Fibroblast of gingiva (primary cell): ENCODE data around the gene GNGT2.

Source experiments
- DNase-seq: peaks from one replicate; pipeline ENCODE4 v3.0.0-alpha.2; 2011; ENCODE audit warnings: low read depth

GNGT2 gene

DNA sequence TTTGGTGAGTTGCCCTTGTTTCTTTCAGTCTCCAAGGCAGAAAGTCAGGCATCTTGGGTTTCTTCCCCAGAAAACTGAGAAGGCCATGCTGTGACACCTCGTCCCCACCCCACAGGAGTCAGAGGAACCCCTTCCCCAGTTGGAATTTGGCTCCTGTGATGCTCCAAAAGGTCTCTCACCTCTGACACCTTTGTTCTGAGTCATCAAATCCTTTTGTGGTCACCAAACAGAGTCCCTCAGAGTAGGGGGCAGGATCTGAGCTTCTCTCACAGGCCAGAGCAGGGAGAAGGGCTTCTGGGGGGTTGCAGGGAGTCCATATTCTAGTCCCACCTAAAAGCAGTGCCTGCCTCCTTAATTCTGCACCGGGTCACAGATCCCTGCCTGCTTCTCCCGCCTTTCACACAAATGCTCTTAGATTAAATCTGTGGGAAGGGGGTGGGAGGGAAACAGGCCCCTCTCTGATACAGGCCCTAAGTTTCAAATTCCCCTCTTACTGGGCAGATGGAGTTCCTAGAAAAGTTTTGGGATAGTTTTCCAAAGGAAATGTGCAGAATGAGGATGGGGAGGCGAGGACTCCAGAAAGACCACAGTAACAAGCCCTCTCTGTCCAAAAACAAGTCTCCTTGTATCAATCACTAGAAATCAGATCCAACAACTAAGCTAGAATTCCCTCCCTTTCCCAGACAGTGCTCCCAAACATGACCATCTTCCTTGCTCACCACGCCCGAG, 18.9 kb upstream of the GNGT2 start:
- no peak for DNase-seq

GRCh38 chr17:49227436-49228261, 17.3 kb upstream of the GNGT2 start:
- DNase-seq, result peak; percentile 51

GRCh38 chr17:49226771-49227435, 16.5 kb upstream of the GNGT2 start:
- no peak for DNase-seq

GRCh38 chr17:49225554-49226236, 15.3 kb upstream of the GNGT2 start:
- no peak for DNase-seq

- DNase-seq, result no peak
These were observed 14.6 kb upstream of the GNGT2 start for GRCh38 chr17:49224997-49225337.

- no peak for DNase-seq
These were observed 14.0 kb upstream of the GNGT2 start for GRCh38 chr17:49224198-49224996.

DNA sequence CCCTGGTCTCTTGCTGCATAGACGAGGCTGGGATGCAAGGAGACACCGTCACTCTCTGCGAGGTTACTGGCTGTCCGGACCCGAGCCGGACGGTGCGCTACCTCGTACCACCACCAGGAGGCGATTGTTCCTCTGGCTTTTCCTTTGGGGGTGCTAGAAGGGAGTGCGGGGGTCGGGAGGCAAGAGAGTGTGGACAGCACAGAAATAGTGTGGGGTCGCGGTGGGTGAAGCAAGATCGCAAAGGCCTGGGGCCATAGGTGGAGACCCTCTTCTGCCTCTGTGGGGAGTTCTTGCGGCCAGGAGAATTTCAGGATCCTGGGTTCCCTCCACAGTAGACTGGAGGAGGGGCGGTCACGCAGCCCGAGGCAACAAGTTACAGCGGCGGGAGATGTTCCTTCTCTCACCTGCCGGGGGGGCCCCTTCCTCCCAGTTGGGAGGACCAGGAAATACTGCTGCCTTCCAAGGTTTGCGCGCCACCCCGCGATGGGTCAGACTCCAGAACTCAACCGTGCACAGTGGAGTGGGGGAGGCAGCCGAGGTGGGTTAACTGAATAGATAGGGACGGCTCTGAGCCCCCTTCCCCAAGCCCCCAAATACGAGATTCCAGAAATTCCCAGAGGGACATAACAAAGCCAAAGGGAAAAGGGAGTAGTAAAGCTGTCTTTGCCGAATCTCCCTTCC, 13.3 kb upstream of the GNGT2 start:
- no peak for DNase-seq

GRCh38 chr17:49223168-49223516, 12.8 kb upstream of the GNGT2 start:
- DNase-seq, result no peak

GRCh38 chr17:49219987-49220386, 9.6 kb upstream of the GNGT2 start:
- DNase-seq, result no peak

DNA sequence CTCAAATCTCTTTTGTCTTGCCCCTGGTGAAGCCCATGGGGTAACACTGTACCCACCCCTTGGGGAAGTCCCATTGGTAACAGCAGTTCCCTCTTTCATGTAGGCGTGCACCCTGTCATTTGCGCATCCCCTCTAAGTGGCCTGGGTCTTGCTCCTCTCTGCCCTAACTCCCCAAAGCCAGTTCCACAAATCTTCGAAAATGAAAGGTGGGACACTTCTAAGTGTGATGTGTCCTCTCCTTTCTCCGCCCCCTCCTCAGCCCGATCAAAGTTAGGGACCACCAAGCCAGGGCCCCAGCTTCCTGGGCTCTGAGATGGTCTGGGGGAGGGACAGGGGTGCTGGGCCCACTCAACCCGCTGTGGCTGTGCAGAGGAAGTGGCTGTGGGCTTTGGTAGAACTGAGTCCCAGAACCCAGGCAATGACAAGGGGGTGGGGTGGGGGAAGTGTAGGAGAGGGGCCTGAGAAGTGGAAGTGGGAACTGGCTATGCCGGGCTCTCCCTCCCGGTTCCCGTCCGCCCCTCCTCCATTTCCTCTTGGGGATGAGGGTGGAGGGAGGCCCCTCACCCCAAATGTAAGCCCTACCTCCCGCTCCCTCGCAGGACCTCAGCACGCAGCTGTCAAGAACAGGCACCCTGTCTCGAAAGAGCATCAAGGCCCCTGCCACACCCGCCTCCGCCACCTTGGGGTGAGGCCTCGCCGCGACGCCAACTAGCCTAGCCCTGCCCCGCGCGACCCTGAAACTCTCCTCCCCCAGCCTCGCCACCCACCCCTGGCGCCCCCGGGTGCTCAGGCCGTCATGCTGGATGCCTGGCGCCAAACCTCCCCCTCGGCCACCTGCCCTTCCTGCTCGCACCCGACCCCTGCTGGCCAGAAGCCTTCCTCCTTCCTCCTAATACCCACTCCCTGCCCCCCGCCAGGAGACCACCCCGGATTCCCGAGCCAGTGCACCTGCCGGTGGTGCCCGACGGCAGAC, 8.9 kb upstream of the GNGT2 start:
- DNase-seq, result no peak

GRCh38 chr17:49217651-49218413, 7.5 kb upstream of the GNGT2 start:
- DNase-seq, result no peak

DNA sequence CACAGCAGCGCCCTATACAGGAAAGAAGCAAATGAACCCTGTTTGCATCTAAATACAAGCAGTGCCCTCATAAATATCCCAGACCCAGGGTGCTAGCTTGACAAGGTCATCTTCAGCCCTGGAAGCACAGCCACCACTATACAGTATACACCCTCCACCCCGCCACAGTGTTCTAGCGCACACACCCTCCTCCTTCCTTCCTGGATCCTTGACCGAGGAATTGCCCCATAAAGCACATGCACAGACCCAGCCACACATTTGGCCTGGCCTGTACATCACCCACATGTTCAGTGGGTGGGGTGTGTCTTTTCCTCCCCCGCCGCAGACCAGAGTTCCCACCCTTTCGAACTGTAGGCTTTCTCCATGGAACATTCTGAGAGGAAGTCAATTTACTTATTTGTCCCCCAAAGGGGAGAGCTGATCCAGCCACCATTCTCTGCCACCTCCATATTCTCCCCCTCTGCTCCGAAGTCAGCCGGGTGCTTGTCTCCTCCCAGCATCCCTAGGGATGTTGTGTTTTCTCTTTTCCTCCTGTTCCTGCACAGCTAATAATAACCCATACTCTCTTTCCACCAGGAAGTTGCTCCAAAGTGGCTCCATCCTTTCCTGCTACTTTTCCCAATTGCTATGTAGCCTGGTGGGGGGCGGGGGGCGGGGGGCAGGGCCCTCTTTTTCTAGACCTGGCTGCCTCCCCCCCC, 6.7 kb upstream of the GNGT2 start:
- no peak for DNase-seq

- DNase-seq, result no peak
These were observed 6.1 kb upstream of the GNGT2 start for GRCh38 chr17:49216482-49216881.

DNA sequence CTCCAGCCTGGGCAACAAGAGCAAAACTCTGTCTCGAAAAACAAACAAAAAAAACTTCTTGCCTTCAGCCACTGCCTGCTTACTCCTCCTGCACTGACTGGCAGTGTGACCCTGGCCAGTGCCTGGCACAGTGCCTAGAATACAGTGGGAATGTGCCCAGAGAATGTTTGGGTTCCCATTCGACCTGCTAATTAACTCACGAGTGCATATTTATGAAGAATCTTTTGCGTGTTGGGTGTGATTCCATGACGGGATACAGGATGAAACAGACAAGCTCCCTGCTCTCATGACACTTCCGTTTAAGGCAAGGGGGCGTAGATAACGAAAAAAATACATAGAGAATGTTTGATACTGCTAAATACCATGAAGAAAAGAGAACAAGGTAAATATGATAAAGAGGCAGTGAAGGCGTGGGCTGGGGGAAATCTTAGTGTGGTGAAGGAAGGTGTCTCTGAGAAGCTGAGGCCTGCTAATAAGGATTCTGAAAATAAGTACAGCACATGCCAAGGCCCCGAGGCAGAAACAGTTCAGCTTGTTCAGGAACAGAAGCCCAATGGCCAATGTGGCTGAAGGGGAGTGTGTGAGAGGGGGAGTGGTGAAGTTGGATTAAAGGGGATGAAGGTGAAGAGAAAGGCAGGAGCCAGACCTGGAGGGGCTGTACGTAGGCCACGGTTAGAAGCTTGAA, 4.4 kb upstream of the GNGT2 start:
- DNase-seq, result no peak

DNA sequence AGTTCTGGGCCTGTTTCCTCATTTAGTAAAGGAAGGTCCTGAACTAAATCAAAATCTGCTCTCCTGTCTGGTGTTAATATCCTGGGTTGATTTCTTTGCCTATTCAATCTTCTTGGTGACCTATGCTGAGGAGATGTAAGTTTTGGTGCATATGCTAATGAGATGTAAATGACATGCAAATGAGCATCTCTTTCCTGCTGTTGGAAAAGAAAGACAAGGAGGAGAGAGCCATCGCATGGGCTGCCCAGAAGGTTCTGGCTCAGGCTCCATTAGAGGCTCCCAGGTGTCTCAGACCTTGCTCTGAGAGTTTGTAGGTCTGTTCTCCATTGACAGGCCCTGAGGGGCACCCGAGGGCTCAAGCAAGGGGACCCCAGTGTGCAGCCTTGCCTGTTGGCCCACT, 3.5 kb upstream of the GNGT2 start:
- DNase-seq, result no peak

GRCh38 chr17:49213399-49213798, 3.0 kb upstream of the GNGT2 start:
- no peak for DNase-seq

DNA sequence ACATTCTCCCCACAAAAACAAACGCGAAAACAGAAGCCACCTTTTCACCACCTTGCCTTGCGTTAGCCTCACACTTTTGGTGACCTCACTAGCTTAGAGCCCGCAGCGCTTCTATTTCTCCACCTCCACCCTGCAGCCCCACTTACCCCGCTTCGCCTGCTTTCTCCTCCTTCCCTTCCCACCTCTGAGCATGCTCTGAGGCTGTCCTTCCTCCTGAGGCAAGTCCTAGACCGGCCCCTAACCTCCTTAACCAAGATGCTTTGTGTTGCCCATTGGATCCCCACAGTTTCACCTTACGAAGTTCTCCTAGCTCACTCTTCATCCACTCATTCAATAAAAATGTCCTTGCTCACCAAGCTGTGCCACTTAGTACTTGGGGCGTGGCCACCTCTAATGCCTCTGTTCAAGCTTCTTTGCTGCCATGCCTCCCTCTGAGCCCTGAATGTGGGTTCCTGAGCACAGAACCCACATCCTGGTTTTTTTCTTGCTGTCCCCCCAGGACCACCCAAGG, 1.3 kb downstream of the GNGT2 start:
- DNase-seq, result no peak

DNA sequence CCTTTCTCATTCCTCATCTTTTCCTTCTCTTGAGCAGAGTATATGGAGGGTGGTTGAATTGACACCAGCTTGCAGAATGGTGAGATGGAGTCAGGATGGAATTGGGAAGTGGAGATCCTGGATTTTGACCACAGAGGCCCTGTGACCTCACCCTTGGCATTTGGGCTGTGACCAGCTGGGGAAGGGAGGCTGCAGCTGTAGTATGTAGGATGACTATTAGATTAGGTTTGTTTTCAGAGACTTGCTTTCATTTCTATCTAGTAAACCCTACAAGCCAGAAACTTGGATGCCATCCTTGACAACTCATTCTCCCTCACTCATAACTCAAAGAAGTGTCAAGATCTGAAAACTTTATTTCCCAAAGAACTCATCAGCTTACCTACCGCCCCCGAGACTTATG, 5.9 kb downstream of the GNGT2 start:
- no peak for DNase-seq
